Heart left ventricle (tissue), 16 donors: ENCODE measurements around the gene COL6A2. TPM values are rescaled to one million over a fixed set of nuclear protein-coding genes. Genes with fewer than 3 reads are reported as not detected.

Experiments used
- ATAC-seq, 4 donors: fragments of 200-7000 bp; cut with Tn5 transposase; one replicate each; pipeline ENCODE4 v1.9.1; 2020 to 2022; ENCODE audit warnings: moderate library complexity in 4 of 4, mild to moderate bottlenecking in 3 of 4, moderate number of reproducible peaks in 1 of 4
- DNase-seq, 5 donors: peaks; one replicate each; pipeline ENCODE4 v3.0.0-alpha.2; 2020
- H3K27ac ChIP-seq, 12 donors: fragments of 200-600 bp; sonication (generic) in 4 of 12; one replicate each; pipeline versions ENCODE4 v1.5.0 to v1.8.0; 2016 to 2022; ENCODE audit warnings: mild to moderate bottlenecking in 2 of 12
- H3K27me3 ChIP-seq, 9 donors: fragments of 200-600 bp; sonication (generic) in 2 of 9; one replicate each; pipeline versions ENCODE4 v1.5.1 to v1.8.0; 2016 to 2022; ENCODE audit warnings: mild to moderate bottlenecking in 3 of 9
- H3K36me3 ChIP-seq, 9 donors: fragments of 200-600 bp; sonication (generic) in 2 of 9; one replicate each; pipeline versions ENCODE4 v1.5.0 to v1.8.0; 2018 to 2022; ENCODE audit warnings: mild to moderate bottlenecking in 2 of 9
- H3K4me1 ChIP-seq, 12 donors: fragments of 200-600 bp; sonication (generic) in 4 of 12; one replicate each; pipeline versions ENCODE4 v1.5.0 to v1.8.0; 2016 to 2022; ENCODE audit warnings: mild to moderate bottlenecking in 3 of 12
- H3K4me3 ChIP-seq, 12 donors: fragments of 200-600 bp; sonication (generic) in 4 of 12; one replicate each; pipeline versions ENCODE4 v1.5.0 to v1.8.0; 2017 to 2022; ENCODE audit warnings: mild to moderate bottlenecking in 9 of 12, moderate library complexity in 4 of 12
- H3K9me3 ChIP-seq, 12 donors: fragments of 200-600 bp; sonication (generic) in 4 of 12; one replicate each; pipeline versions ENCODE4 v1.5.0 to v1.8.0; 2016 to 2022; ENCODE audit warnings: mild to moderate bottlenecking in 1 of 12
- POLR2A ChIP-seq, 2 donors: fragments of 450-650 bp; IDR thresholded peaks; one replicate each; pipeline ENCODE4 v1.6.1; 2017; ENCODE audit warnings: antibody characterized with exemption in 2 of 2, mild to moderate bottlenecking in 2 of 2, moderate library complexity in 2 of 2
- WGBS, 4 donors: extraction: QIAGEN DNeasy Blood & Tissue Kit in 2 of 4; methylation state at CpG; one replicate each; pipeline versions ENCODE4 v1.1.5 to v1.1.7; 2013 to 2018; 5-methylcytosine and 5-hydroxymethylcytosine counted together
- intact Hi-C, 10 donors: fragments of 100-400 bp; cut with DNase I; formaldehyde crosslinking; loops; one replicate each; pipeline versions ENCODE4 v1.11.1 to v1.14.2; 2022
- polyA plus RNA-seq, 2 donors: library from polyadenylated mRNA; stranded (reverse); fragments of 200-250 nt; gene quantifications; one replicate each; pipeline ENCODE4 v1.2.3, GENCODE V29; 2013
- total RNA-seq, 9 donors: library from RNA; depleted of rRNA in 2 of 9; stranded (reverse); fragments of >200 nt in 2 of 9; fragmentation: NEBNext Ultra II Directional in 3 of 9; extraction: Animal tissue kit (Norgen Biotek cat#: 25700) in 3 of 9; gene quantifications; one replicate each; pipeline versions ENCODE4 v1.1.0 to v1.2.4, GENCODE V29; 2016 to 2023
- TF ChIP-seq, protein P1 (sequence below), 12 donors: fragments of 200-600 bp; sonication (generic) in 4 of 12; IDR thresholded peaks; one replicate each; pipeline versions ENCODE4 v1.5.0 to v1.8.0; 2018 to 2022; ENCODE audit warnings: antibody characterized with exemption in 12 of 12, mild to moderate bottlenecking in 5 of 12
- donor health status: ischemic (EF 13 %, LVEDD 7.1; RV severe dilation, severe dysfunction).
- donor health status: healthy with polysubstance abuse.
- donor health status: DM: no; HTN: yes; CAD: no.
- donor health status: DM: no; HTN: no; CAD: no.
- donor health status: ischemic (EF 25% LVEDD 6.9; RV normal size, moderate dysfunction).
- donor health status: ischemic (EF 25% LVEDD 5.7; RV mildly dilated, moderate dysfunction).
- donor health status: healthy.
- donor health status: DM: yes; HTN: yes; CAD: no.
- donor health status: ischemic (EF 35%, LVEDD 5.7; RV mildly dilated, moderate dysfunction).
- donor health status: nonischemic (EF 11% LVEDD 7.7; RV severe dilation, severe dysfunction).
- donor health status: DM: yes; HTN: yes; CAD: no.
- donor health status: PGD.
- donor health status: ischemic (EF 29% LVEDD 5.4; RV normal size, mild dysfunction).
- donor health status: nonischemic (EF 23%, LVEDD 6.1; RV moderate dilation, normal function).

COL6A2 gene
- total and polyA plus RNA-seq, 11 donors, result 118 to 484 (median 158) TPM

DNA sequence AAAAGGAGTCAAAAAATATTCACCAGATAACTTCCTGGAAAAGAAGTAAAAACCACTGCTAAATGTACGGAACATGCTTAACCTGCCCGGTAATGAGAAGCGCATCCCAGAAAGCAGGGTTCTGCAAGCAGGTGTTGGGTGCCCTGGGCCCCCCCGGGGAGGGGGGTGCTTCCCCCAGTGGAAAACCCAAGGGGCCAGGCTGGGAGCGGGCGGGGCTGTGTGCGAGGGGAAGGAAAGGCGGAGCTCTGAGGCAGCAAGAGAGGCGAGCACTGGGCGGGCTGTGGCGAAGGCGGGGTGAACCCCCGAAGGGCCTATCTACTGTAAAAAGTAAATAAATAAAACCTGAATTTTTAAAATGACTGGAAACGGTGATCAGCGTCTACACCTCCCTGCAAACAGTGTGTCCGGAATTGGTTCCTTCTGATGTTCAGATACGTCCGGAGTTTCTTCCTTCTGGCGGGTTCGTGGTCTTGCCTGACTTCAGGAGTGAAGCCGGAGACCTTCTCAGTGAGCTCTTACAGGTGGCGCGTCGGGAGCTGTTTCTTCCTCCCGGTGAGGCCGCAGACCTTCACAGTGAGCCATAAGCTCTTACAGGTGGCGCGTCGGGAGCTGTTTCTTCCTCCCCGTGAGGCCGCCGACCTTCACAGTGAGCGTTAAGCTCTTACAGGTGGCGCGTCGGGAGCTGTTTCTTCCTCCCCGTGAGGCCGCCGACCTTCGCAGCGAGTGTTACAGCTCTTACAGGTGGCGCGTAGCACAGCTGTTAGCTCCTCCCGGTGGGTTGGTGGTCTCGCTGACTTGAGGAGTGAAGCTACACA is 44.1 kb downstream of the COL6A2 start:
- H3K4me1 ChIP-seq, result peaks cover 0 to 9% (median 6%) of the 10 kb centered on the region in 12 donors
- H3K36me3 ChIP-seq, result no peaks in the 10 kb centered on the region
- no peak for TF ChIP-seq POLR2A (IDR thresholded peaks at IDR 0.05)
- TF ChIP-seq, protein P1, sequence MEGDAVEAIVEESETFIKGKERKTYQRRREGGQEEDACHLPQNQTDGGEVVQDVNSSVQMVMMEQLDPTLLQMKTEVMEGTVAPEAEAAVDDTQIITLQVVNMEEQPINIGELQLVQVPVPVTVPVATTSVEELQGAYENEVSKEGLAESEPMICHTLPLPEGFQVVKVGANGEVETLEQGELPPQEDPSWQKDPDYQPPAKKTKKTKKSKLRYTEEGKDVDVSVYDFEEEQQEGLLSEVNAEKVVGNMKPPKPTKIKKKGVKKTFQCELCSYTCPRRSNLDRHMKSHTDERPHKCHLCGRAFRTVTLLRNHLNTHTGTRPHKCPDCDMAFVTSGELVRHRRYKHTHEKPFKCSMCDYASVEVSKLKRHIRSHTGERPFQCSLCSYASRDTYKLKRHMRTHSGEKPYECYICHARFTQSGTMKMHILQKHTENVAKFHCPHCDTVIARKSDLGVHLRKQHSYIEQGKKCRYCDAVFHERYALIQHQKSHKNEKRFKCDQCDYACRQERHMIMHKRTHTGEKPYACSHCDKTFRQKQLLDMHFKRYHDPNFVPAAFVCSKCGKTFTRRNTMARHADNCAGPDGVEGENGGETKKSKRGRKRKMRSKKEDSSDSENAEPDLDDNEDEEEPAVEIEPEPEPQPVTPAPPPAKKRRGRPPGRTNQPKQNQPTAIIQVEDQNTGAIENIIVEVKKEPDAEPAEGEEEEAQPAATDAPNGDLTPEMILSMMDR (IDR thresholded peaks at IDR 0.05), result no peak
- no peak overlapping the region for H3K4me3 ChIP-seq
- ATAC-seq (no peak), DNase-seq (peak in 3 of 5 donors; percentile 20 to 54 (median 22))
- H3K9me3 ChIP-seq, result no peaks in the 10 kb centered on the region
- WGBS, 4 donors, result 90 to 93% (median 92%) methylated on average over 45 of the region's 45 CpGs
- intact Hi-C loops, result loop anchor here in 6 of 10 donors (5.0 to 10.0 kb wide), 4 partner anchors 83 to 170 kb away; partner anchors contain the start of gene LSS (in 2 of the 6)
- no peak overlapping the region for H3K27ac ChIP-seq
- H3K27me3 ChIP-seq, result no peaks in the 10 kb centered on the region

DNA sequence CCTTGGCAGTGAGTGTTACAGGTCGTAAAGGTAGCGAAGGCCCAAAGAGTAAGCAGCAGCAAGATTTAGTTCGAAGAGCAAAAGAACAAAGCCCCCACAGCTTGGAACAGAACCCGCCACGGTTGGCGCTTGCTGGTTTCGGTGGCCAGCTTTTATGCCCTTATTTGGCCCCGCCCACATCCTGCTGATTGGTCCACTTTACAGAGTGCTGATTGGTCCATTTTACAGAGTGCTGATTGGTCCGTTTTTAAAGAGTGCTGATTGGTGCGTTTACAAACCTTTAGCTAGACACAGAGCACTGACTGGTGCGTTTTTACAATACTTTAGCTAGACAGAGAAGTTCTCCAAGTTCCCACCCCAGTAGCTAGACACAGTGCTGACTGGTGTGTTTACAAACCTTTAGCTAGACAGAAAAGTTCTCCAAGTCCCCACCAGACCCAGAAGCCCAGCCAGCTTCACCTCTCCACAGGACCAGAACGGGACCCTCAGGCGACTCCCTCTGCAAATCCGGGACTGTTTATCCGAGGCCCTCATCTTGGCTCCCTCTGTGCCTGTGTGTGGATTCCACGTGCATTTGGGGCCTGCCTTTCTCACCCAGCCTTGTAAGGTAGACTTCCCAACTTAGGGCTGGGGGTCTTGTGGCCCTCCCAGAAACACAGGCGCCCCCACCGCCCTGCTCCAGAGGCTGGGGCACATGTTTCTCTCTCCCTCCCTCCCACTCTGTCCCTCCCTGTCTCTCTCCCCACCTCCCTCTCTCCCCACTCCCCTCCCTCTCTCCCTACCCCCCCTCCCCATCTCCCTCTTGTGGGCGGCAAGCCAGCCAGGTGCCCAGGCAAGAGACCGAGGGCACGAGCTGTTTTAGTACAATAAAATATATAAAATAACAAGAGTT is 44.9 kb downstream of the COL6A2 start:
- ATAC-seq (no peak), DNase-seq (peak in 3 of 5 donors; percentile 13 to 31 (median 21))
- H3K27ac ChIP-seq, result peak overlapping the region in 1 of 12 donors; percentile 14
- H3K4me1 ChIP-seq, result peaks cover 0 to 9% (median 6%) of the 10 kb centered on the region in 12 donors
- intact Hi-C loops, result loop anchor here in 6 of 10 donors (5.0 to 10.0 kb wide), 4 partner anchors 82 to 171 kb away; partner anchors contain the start of gene LSS (in 2 of the 6)
- no peaks in the 10 kb centered on the region for H3K27me3 ChIP-seq
- TF ChIP-seq, protein P1 (IDR thresholded peaks at IDR 0.05), result no peak
- no peak for TF ChIP-seq POLR2A (IDR thresholded peaks at IDR 0.05)
- no peak overlapping the region for H3K4me3 ChIP-seq
- H3K9me3 ChIP-seq, result no peaks in the 10 kb centered on the region
- 84 to 87% (median 86%) methylated on average over 20 to 21 of the region's 21 CpGs for WGBS, 4 donors
- H3K36me3 ChIP-seq, result no peaks in the 10 kb centered on the region

DNA sequence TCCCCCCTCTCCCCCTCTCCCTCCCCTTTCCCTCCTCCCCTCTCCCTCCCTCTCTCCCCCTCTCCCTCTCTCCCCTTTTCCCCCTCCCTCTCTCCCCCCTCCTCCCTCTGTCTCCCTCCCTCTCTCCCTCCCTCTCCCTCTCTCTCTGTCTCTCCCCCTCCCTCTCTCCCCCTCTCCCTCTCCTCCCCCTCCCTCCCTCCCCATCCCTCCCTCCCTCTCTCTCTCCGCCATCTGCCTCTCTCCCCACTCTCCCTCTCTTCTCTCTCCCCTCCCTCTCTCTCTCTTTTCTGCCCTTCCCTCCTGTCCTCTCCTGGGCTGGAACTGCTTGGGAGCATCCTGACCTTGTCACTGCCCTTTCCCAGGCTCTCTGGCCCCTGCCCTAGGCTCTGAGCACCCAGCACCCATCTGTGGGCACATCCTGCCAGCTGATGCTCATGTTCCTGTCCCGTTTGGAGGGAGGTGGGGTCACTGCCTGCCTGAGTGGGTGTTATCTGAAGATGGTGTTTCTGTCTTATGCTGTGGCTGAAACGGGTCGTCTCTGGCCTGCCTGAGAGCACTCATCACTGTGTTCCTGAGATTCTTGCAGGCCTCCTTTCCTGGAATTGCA is 46.7 kb downstream of the COL6A2 start:
- TF ChIP-seq POLR2A (IDR thresholded peaks at IDR 0.05), result no peak
- TF ChIP-seq, protein P1 (IDR thresholded peaks at IDR 0.05), result no peak
- Histone ChIP-seq H3K27ac (no peak overlapping the region), H3K36me3 (no peaks in the 10 kb centered on the region), H3K4me1 (peaks cover 0 to 9% (median 6%) of the 10 kb centered on the region in 12 donors), H3K9me3 (no peaks in the 10 kb centered on the region), H3K27me3 (no peaks in the 10 kb centered on the region), H3K4me3 (no peak overlapping the region)
- ATAC-seq, result no peak
- 0 to 50% (median 39%) methylated on average over 1 to 4 of the region's 4 CpGs for WGBS, 4 donors
- DNase-seq, result peak in 2 of 5 donors; percentile 13
- intact Hi-C loops, result loop anchor here in 6 of 10 donors (5.0 to 10.0 kb wide), 4 partner anchors 80 to 172 kb away; partner anchors contain the start of gene LSS (in 2 of the 6)
